ENCODE measurements around the gene DTX1.

DTX1 gene

DNA sequence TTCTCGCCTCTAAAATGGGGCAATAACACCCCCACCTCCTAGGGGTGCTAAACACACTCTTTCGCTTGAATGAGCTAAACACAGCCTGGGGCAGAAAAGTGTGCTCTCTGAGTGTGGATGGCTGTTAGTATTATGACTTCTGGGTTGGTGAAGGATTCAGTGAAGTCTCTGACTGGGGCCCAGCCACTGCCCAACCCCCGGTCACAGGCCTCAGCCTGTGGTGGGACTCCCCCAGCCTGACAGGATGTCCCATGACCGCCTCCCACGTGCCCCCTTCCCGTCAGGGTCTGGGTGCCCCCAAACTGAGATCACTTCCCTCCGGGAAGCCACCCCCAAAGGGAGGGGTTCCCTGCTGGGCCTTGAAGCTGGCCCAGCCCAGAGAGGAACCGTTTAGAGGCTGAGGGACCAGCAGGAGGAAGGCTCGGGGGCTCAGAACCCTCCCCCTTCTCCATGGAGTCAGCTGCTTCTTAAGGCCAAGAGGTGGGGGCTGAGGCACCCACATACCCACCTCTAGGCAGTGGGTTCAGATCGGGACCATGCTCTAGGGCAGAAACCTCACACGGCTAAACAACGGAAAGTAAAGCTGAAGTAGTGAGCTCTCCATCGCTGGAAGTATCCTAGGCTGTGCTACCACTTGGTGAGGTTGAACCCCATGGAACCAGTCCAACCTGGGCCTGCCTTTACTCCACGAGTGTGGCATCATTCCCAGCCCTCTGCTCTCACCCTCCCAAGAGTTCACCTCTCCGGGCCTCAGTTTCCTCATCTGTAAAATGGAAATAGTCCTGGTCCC is 13.8 kb downstream of the DTX1 start:
- H3K27me3 ChIP-seq (ENCODE audit: insufficient read depth, low read depth, severe bottlenecking): no peaks in the 10 kb centered on the region
- H3K9me3 ChIP-seq (ENCODE audit: severe bottlenecking): no peaks in the 10 kb centered on the region
- H3K4me3 ChIP-seq (ENCODE audit: low read depth, low read length): no peak overlapping the region
- DNase-seq: no peak
- no peaks in the 10 kb centered on the region for H3K36me3 ChIP-seq
- TF ChIP-seq, protein P1, sequence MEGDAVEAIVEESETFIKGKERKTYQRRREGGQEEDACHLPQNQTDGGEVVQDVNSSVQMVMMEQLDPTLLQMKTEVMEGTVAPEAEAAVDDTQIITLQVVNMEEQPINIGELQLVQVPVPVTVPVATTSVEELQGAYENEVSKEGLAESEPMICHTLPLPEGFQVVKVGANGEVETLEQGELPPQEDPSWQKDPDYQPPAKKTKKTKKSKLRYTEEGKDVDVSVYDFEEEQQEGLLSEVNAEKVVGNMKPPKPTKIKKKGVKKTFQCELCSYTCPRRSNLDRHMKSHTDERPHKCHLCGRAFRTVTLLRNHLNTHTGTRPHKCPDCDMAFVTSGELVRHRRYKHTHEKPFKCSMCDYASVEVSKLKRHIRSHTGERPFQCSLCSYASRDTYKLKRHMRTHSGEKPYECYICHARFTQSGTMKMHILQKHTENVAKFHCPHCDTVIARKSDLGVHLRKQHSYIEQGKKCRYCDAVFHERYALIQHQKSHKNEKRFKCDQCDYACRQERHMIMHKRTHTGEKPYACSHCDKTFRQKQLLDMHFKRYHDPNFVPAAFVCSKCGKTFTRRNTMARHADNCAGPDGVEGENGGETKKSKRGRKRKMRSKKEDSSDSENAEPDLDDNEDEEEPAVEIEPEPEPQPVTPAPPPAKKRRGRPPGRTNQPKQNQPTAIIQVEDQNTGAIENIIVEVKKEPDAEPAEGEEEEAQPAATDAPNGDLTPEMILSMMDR (IDR thresholded peaks at IDR 0.05; ENCODE audit: low read depth, low read length): no peak
- no peak overlapping the region for H3K27ac ChIP-seq

DNA sequence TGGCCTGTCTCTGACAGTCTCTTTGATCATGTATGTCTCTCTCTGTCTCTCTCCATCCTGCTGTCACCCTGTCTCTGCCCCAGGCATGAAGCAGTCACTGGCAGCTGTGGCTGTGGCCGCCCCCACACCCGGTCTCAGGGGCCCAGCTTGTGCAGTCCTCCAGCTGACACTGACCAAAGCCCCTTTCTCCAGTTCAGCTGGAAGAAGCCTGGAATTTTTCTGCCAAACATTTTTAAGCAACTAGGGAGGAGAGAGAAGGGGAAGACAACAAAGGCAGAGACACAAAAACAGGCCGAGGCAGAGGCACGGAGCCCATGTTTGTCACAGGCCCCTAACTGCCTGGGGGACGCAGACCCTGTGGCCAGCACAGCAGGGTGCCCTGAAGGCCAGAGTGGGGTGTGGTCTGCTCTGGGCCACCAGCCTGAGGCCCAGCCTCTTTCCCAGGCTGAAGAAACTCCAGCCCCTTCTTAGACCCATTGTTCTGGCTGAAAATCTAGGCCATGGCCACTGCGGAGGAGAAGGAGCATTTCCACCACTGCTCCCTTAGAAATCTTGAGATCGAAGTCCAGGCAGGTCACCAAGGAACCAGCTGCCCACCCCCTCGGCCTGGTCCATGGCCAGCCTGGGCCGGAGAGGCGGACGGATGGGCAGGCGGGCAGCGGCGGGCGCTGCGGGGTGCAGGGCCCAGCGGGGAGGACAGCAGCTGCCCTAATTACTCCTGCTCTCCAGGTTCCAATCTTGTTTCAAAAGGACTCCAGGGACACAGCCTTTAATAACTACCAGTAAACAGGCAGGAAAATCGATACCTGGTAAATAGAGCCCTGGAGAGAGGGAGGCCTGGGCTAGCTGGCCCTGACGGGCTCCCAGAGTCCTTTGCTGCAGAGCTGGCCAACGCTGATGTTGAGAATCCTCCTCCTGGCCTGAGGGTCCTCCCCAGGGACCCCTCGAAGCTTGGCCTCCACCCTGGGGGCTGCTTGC is 14.9 kb downstream of the DTX1 start:
- no peaks in the 10 kb centered on the region for H3K27me3 ChIP-seq (ENCODE audit: insufficient read depth, low read depth, severe bottlenecking)
- no peaks in the 10 kb centered on the region for H3K36me3 ChIP-seq
- H3K4me3 ChIP-seq (ENCODE audit: low read depth, low read length): no peak overlapping the region
- no peak overlapping the region for H3K27ac ChIP-seq
- TF ChIP-seq, protein P1 (IDR thresholded peaks at IDR 0.05; ENCODE audit: low read depth, low read length): no peak
- H3K9me3 ChIP-seq (ENCODE audit: severe bottlenecking): no peaks in the 10 kb centered on the region
- no peak for DNase-seq

DNA sequence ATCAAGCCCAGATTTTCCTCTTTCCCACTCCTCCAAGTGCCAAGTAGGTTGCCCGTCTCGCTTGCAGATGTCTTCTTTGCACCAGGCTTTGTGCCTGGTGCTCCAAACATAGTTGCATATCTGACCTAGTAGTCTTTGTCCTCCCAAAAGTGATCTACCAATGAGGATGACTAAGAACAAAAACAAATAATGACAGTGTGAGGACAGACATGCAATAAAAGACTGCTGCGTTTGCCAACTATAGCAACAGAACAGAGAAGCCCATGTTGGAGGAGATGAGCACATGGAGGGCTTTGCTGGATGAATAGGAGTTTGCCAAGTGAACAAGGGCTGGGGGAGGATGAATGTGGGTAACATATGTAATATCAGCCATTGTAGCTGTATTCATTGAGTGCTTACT is 15.6 kb downstream of the DTX1 start:
- Histone ChIP-seq H3K27me3 (ENCODE audit: insufficient read depth, low read depth, severe bottlenecking) (no peaks in the 10 kb centered on the region), H3K36me3 (no peaks in the 10 kb centered on the region), H3K4me3 (ENCODE audit: low read depth, low read length) (no peak overlapping the region), H3K27ac (no peak overlapping the region), H3K9me3 (ENCODE audit: severe bottlenecking) (no peaks in the 10 kb centered on the region)
- TF ChIP-seq, protein P1 (IDR thresholded peaks at IDR 0.05; ENCODE audit: low read depth, low read length): no peak
- DNase-seq: no peak

DNA sequence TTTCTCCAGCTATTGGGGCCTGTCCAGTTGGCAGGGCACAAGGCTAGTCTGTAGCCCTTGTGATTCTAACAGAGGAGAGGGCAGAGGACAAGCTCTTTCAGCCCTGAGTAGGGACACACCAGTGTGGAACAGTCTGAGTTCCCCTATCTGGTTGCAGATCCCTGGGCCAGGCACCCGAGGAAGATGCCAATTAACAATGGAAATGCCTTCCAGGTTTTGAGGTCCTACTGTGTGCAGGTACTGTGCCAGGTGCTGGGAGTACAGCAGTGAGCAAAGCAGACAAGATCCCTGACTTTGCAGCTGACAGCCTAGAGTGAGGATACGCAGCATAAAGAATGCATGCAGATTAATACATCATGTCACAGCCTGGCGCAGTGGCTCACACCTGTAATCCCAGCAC is 17.1 kb downstream of the DTX1 start:
- Histone ChIP-seq H3K27ac (no peak overlapping the region), H3K4me3 (ENCODE audit: low read depth, low read length) (no peak overlapping the region), H3K9me3 (ENCODE audit: severe bottlenecking) (no peaks in the 10 kb centered on the region), H3K27me3 (ENCODE audit: insufficient read depth, low read depth, severe bottlenecking) (no peaks in the 10 kb centered on the region), H3K36me3 (peaks cover 6% of the 10 kb centered on the region; the same call in 1 of the 2 replicates)
- TF ChIP-seq, protein P1 (IDR thresholded peaks at IDR 0.05; ENCODE audit: low read depth, low read length): no peak
- no peak for DNase-seq

DNA sequence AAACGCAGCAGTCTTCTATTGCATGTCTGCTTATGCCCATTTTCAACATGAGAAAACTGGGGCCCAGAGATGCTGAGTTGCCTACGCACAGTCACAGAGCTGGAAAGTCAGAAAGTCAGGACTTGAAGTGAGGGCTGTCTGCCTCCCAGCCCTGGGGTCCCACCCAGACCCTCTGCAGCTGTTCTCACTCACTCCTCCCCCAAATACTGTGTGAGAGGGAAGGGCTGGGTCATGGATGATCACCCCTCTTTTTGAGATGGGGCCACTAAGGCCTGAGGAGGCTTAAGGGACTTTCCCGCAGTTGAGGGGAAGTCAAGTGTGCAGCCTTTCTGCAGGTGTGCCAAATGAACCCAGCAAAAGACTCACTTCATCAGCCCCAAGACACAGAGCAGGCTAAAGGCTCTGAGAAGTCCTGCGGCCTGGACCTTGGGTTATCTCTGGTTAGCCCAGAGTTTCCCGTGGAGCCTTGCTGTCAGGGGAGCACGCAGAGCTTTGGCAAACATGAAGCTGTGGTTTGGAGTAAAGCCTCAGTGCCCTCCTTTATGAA is 18.7 kb downstream of the DTX1 start:
- Histone ChIP-seq H3K27ac (no peak overlapping the region), H3K27me3 (ENCODE audit: insufficient read depth, low read depth, severe bottlenecking) (no peaks in the 10 kb centered on the region), H3K9me3 (ENCODE audit: severe bottlenecking) (no peaks in the 10 kb centered on the region), H3K36me3 (peaks cover 6% of the 10 kb centered on the region; the same call in 1 of the 2 replicates), H3K4me3 (ENCODE audit: low read depth, low read length) (no peak overlapping the region)
- TF ChIP-seq, protein P1 (IDR thresholded peaks at IDR 0.05; ENCODE audit: low read depth, low read length): no peak
- no peak for DNase-seq

Data from WERI-Rb-1 (cell line).